HepG2 (cell line): ENCODE data around the gene OTOL1.

Source experiments
- CHD2 ChIP-seq: IDR thresholded peaks from 2 replicates; pipeline ENCODE4 v1.6.1; 2011; ENCODE audit warnings: low read depth, low read length, improper control_type of control experiment
- ZBTB49 ChIP-seq: sonication (generic); formaldehyde crosslinking; IDR thresholded peaks from 2 replicates; pipeline ENCODE4 v1.4.0; 2020; ENCODE audit warnings: missing genetic modification reagents, borderline replicate concordance
- ZNF33A ChIP-seq: sonication (generic); formaldehyde crosslinking; IDR thresholded peaks from 2 replicates; pipeline ENCODE4 v1.5.1; 2020; ENCODE audit warnings: missing genetic modification reagents, mild to moderate bottlenecking, moderate library complexity, borderline replicate concordance

- TF ChIP-seq ZBTB49 (CRISPR knock-in tag) (no peak), CHD2 (no peak), ZNF33A (CRISPR knock-in tag) (no peak)
These were observed 22.5 kb upstream of the OTOL1 start for GRCh38 chr3:161474139-161474538.
